Measurements from ENCODE around the gene PPIL1.

DNA sequence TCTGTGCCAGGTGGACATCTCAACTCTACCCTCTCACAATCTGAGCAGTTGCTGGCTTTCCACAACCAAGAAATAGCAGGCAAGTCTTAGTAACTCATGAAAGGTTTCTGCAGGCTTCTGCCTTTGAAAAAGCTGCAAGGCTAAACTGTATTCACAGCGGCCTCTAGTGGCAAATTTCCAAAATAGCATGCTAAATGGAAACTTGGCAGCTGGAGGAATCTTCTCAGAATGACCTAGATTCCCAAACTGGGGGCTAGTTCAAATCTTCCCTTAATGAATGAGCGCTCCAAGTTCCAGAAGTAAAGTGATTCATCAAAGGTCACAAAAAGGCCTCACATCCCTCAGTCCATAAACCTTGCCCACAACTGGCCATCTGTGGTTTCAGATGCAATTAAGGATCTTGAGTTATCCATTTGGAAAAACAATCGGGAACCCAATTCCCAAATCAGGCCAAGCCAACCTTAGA is 23.4 kb downstream of the PPIL1 start:
- TF ChIP-seq POLR2AphosphoS5 (IDR thresholded peaks at IDR 0.05) (no peak), POLR2A (IDR thresholded peaks at IDR 0.05) (no peak)
